ENCODE data around the gene GPATCH3.
"Not testable (repeated sequence)": the region's sequence is repeated elsewhere in the genome, so short reads cannot be mapped to it uniquely, and the experiment has no call there.

GRCh38 chr1:26948725-26949057, 48.4 kb upstream of the GPATCH3 start:
- TF ChIP-seq CHD1 (IDR thresholded peaks at IDR 0.05; ENCODE audit: low read depth, low read length); BHLHE40 (IDR thresholded peaks at IDR 0.05; ENCODE audit: low read depth, low read length); CTCF (conservative IDR thresholded peaks at IDR 0.05; ENCODE audit: low read depth, low read length); MAZ (IDR thresholded peaks at IDR 0.05; ENCODE audit: borderline replicate concordance, low read depth, low read length); CEBPB (IDR thresholded peaks at IDR 0.05; ENCODE audit: low read depth, low read length); MAFK (IDR thresholded peaks at IDR 0.05; ENCODE audit: low read depth, low read length); SMC3 (IDR thresholded peaks at IDR 0.05; ENCODE audit: low read depth, low read length); POLR2A (IDR thresholded peaks at IDR 0.05; ENCODE audit: low read depth, low read length); RFX5 (IDR thresholded peaks at IDR 0.05; ENCODE audit: low read depth, low read length); RCOR1 (IDR thresholded peaks at IDR 0.05; ENCODE audit: insufficient replicate concordance, low read length); MXI1 (IDR thresholded peaks at IDR 0.05; ENCODE audit: borderline replicate concordance, low read depth, low read length); USF2 (IDR thresholded peaks at IDR 0.05; ENCODE audit: low read depth, low read length): not testable (repeated sequence)

All from IMR-90 (cell line).